Parathyroid adenoma (tissue), 2 donors: ENCODE measurements around the gene RHOH.

Source experiments
- H2AFZ ChIP-seq: fragments of 300-600 bp; sonication (generic); one replicate; pipeline ENCODE4 v1.7.0; 2017; ENCODE audit warnings: antibody characterized with exemption, mild to moderate bottlenecking
- H3K27ac ChIP-seq: fragments of 300-600 bp; sonication (generic); one replicate; pipeline ENCODE4 v1.7.0; 2017
- H3K27me3 ChIP-seq: fragments of 300-600 bp; sonication (generic); one replicate; pipeline ENCODE4 v1.7.0; 2017; ENCODE audit warnings: low read length; ENCODE audit not compliant: control insufficient read depth, insufficient read depth
- H3K36me3 ChIP-seq: fragments of 300-600 bp; sonication (generic); one replicate; pipeline ENCODE4 v1.7.0; 2017; ENCODE audit warnings: low read length; ENCODE audit not compliant: control insufficient read depth, insufficient read depth
- H3K4me1 ChIP-seq: fragments of 300-600 bp; sonication (generic); one replicate; pipeline ENCODE4 v1.7.0; 2017; ENCODE audit warnings: control low read depth
- H3K4me2 ChIP-seq: fragments of 300-600 bp; sonication (generic); one replicate; pipeline ENCODE4 v1.7.0; 2017; ENCODE audit warnings: low read length
- H3K4me3 ChIP-seq: fragments of 300-600 bp; sonication (generic); one replicate; pipeline ENCODE4 v1.7.0; 2017; ENCODE audit warnings: low read depth, low read length
- H3K79me2 ChIP-seq: fragments of 300-600 bp; sonication (generic); one replicate; pipeline ENCODE4 v1.7.0; 2017; ENCODE audit warnings: control low read depth
- H3K9ac ChIP-seq: fragments of 300-600 bp; sonication (generic); one replicate; pipeline ENCODE4 v1.7.0; 2017; ENCODE audit warnings: mild to moderate bottlenecking
- H3K9me3 ChIP-seq: fragments of 300-600 bp; sonication (generic); one replicate; pipeline ENCODE4 v1.7.0; 2017; ENCODE audit warnings: low read length; ENCODE audit not compliant: control insufficient read depth
- TF ChIP-seq, protein P1 (sequence below): fragments of 300-600 bp; sonication (generic); IDR thresholded peaks from one replicate; pipeline ENCODE4 v1.7.0; 2017; ENCODE audit warnings: antibody characterized with exemption, mild to moderate bottlenecking
- donor health status: primary hyperparathyroidism.

Gene RHOH

GRCh38 chr4:40170588-40170987 is 26.2 kb upstream of the RHOH start:
- H3K79me2 ChIP-seq = no peaks in the 10 kb centered on the region
- no peak overlapping the region for H3K27ac ChIP-seq
- H3K4me3 ChIP-seq = no peak overlapping the region
- H3K9me3 ChIP-seq = no peaks in the 10 kb centered on the region
- H3K27me3 ChIP-seq = no peaks in the 10 kb centered on the region
- H3K4me2 ChIP-seq = no peak overlapping the region
- H3K9ac ChIP-seq = no peak overlapping the region
- H3K36me3 ChIP-seq = no peaks in the 10 kb centered on the region
- TF ChIP-seq, protein P1, sequence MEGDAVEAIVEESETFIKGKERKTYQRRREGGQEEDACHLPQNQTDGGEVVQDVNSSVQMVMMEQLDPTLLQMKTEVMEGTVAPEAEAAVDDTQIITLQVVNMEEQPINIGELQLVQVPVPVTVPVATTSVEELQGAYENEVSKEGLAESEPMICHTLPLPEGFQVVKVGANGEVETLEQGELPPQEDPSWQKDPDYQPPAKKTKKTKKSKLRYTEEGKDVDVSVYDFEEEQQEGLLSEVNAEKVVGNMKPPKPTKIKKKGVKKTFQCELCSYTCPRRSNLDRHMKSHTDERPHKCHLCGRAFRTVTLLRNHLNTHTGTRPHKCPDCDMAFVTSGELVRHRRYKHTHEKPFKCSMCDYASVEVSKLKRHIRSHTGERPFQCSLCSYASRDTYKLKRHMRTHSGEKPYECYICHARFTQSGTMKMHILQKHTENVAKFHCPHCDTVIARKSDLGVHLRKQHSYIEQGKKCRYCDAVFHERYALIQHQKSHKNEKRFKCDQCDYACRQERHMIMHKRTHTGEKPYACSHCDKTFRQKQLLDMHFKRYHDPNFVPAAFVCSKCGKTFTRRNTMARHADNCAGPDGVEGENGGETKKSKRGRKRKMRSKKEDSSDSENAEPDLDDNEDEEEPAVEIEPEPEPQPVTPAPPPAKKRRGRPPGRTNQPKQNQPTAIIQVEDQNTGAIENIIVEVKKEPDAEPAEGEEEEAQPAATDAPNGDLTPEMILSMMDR = no peak
- H2AFZ ChIP-seq = no peak overlapping the region
- H3K4me1 ChIP-seq = no peaks in the 10 kb centered on the region

GRCh38 chr4:40173470-40173875 is 23.4 kb upstream of the RHOH start:
- H2AFZ ChIP-seq = no peak overlapping the region
- TF ChIP-seq, protein P1 = no peak
- H3K27ac ChIP-seq = no peak overlapping the region

GRCh38 chr4:40176602-40177001 is 20.2 kb upstream of the RHOH start:
- TF ChIP-seq, protein P1 = no peak
- H3K4me3 ChIP-seq = no peak overlapping the region

More at GRCh38 chr4:40173470-40173875, 23.4 kb upstream of the RHOH start:
- Histone ChIP-seq H3K4me3 (no peak overlapping the region), H3K9ac (no peak overlapping the region), H3K9me3 (no peaks in the 10 kb centered on the region), H3K4me1 (no peaks in the 10 kb centered on the region), H3K27me3 (no peaks in the 10 kb centered on the region), H3K79me2 (no peaks in the 10 kb centered on the region), H3K36me3 (no peaks in the 10 kb centered on the region), H3K4me2 (no peak overlapping the region)

DNA sequence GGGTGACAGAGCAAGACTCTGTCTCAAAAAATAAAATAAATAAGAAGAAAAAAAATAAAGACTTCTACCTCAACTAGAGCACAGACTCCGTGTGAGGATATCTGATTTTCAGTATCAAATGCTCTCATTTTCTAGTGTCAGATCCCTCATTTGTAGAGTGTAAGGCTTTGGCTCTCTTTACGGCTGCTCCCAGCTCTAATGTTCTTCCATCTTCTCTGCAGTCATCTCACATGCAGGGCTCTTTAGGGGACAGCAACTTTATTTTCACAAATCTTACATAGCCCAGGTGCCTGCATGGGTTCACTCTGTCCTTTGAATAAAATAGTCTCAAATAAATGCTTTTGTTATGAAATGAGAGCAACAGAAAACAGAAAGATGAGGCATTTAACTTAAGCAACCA is 19.2 kb upstream of the RHOH start:
- Histone ChIP-seq H3K9ac (no peak overlapping the region), H3K4me2 (no peak overlapping the region), H3K9me3 (no peaks in the 10 kb centered on the region), H3K4me3 (no peak overlapping the region), H2AFZ (no peak overlapping the region), H3K36me3 (no peaks in the 10 kb centered on the region), H3K4me1 (no peaks in the 10 kb centered on the region), H3K27ac (no peak overlapping the region), H3K27me3 (no peaks in the 10 kb centered on the region), H3K79me2 (no peaks in the 10 kb centered on the region)
- TF ChIP-seq, protein P1 = no peak

More at GRCh38 chr4:40176602-40177001, 20.2 kb upstream of the RHOH start:
- H3K27ac ChIP-seq = no peak overlapping the region
- no peak overlapping the region for H3K4me2 ChIP-seq
- H3K4me1 ChIP-seq = no peaks in the 10 kb centered on the region
- H3K9me3 ChIP-seq = no peaks in the 10 kb centered on the region
- no peaks in the 10 kb centered on the region for H3K79me2 ChIP-seq
- no peak overlapping the region for H2AFZ ChIP-seq
- H3K36me3 ChIP-seq = no peaks in the 10 kb centered on the region
- no peaks in the 10 kb centered on the region for H3K27me3 ChIP-seq
- H3K9ac ChIP-seq = no peak overlapping the region

DNA sequence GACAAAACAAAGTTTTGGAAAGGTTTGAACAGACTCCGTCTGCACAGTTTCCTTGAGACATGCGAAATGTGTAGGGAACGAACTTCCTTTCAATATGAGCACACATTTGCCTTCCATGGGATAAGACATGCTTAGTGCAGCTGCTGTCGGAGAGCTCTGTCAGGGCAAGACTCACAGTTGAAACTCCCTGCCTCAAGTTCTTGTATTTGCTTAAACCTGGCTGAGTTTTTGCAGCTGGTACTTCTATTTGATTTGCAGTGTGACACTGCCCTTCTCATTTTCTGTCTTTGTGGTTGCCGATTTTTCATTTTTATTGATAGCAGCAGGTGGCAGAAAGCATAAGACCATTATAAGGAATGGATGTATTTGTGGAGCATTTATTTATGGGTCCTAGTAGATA is 18.2 kb upstream of the RHOH start:
- H3K4me2 ChIP-seq = no peak overlapping the region
- TF ChIP-seq, protein P1 = no peak
- no peak overlapping the region for H3K4me3 ChIP-seq
- no peaks in the 10 kb centered on the region for H3K27me3 ChIP-seq
- H3K27ac ChIP-seq = no peak overlapping the region
- no peaks in the 10 kb centered on the region for H3K36me3 ChIP-seq
- H3K9ac ChIP-seq = no peak overlapping the region
- no peaks in the 10 kb centered on the region for H3K79me2 ChIP-seq
- H3K9me3 ChIP-seq = no peaks in the 10 kb centered on the region
- no peak overlapping the region for H2AFZ ChIP-seq
- no peaks in the 10 kb centered on the region for H3K4me1 ChIP-seq
